Fibroblast of pulmonary artery (primary cell): ENCODE measurements around the gene ENTPD1.

ENCODE experiments used
- DNase-seq: peaks from one replicate; pipeline ENCODE4 v3.0.0-alpha.2; 2010; ENCODE audit warnings: low read depth
- H3K4me3 ChIP-seq: replicated peaks from 2 replicates; pipeline ENCODE4 v1.5.1; 2011; ENCODE audit warnings: low read depth, mild to moderate bottlenecking, control low read depth, low read length, moderate library complexity
- CTCF ChIP-seq: IDR thresholded peaks from 2 replicates; pipeline ENCODE4 v1.5.1; 2011; ENCODE audit warnings: mild to moderate bottlenecking, control low read depth, low read length, inconsistent platforms; ENCODE audit errors: missing control alignments

Gene ENTPD1

GRCh38 chr10:95813054-95813685 is 57.2 kb downstream of the ENTPD1 start:
- no peak overlapping the region for H3K4me3 ChIP-seq
- no peak for TF ChIP-seq CTCF
- no peak for DNase-seq

- no peak overlapping the region for H3K4me3 ChIP-seq
- no peak for TF ChIP-seq CTCF
- peak; percentile 98 for DNase-seq
Observed at GRCh38 chr10:95814011-95814727, 58.2 kb downstream of the ENTPD1 start.

- no peak overlapping the region for H3K4me3 ChIP-seq
- no peak for DNase-seq
- TF ChIP-seq CTCF, result no peak
Observed at GRCh38 chr10:95815133-95815532, 59.2 kb downstream of the ENTPD1 start.

- no peak for DNase-seq
- TF ChIP-seq CTCF, result no peak
- no peak overlapping the region for H3K4me3 ChIP-seq
Observed at GRCh38 chr10:95815701-95816240, 59.8 kb downstream of the ENTPD1 start.

GRCh38 chr10:95818010-95818409 is 62.0 kb downstream of the ENTPD1 start:
- no peak for DNase-seq
- no peak overlapping the region for H3K4me3 ChIP-seq
- TF ChIP-seq CTCF, result no peak

- DNase-seq, result peak; percentile 90
- TF ChIP-seq CTCF, result no peak
- H3K4me3 ChIP-seq, result no peak overlapping the region
Observed at GRCh38 chr10:95818668-95819067, 62.7 kb downstream of the ENTPD1 start.
